HL-60 (cell line): ENCODE data around the gene FAM219A.
"Not testable (repeated sequence)": the region's sequence is repeated elsewhere in the genome, so short reads cannot be mapped to it uniquely, and the experiment has no call there.

Experiments used
- DNase-seq, 2 experiments: peaks; one replicate each; pipeline ENCODE4 v3.0.0-alpha.2; 2010 to 2020; ENCODE audit warnings: low read depth in 1 of 2, low spot score in 1 of 2
- H3K27ac ChIP-seq: fragments of 250-450 bp; sonication (Bioruptor Pico); replicated peaks from 2 replicates; pipeline ENCODE4 v1.5.1; 2020; ENCODE audit warnings: mild to moderate bottlenecking, moderate library complexity
- H3K27me3 ChIP-seq: fragments of 250-450 bp; sonication (Bioruptor Pico); 2 replicates; pipeline ENCODE4 v1.5.1; 2021; ENCODE audit warnings: mild to moderate bottlenecking, moderate library complexity; ENCODE audit not compliant: insufficient read depth, poor library complexity, severe bottlenecking
- H3K4me3 ChIP-seq: replicated peaks from 2 replicates; pipeline ENCODE4 v1.5.1; 2011; ENCODE audit warnings: mild to moderate bottlenecking, control low read depth, low read length; ENCODE audit not compliant: insufficient read depth
- CTCF ChIP-seq: IDR thresholded peaks from one replicate; pipeline ENCODE4 v1.5.1; 2011; ENCODE audit warnings: low read length, control low read depth, inconsistent platforms; ENCODE audit not compliant: insufficient read depth
- GABPA ChIP-seq: IDR thresholded peaks from 2 replicates; pipeline ENCODE4 v1.6.1; 2012; ENCODE audit warnings: low read depth
- POLR2AphosphoS5 ChIP-seq: IDR thresholded peaks from 2 replicates; pipeline ENCODE4 v1.6.1; 2012; ENCODE audit warnings: low read depth
- REST ChIP-seq: IDR thresholded peaks from 2 replicates; pipeline ENCODE4 v1.6.1; 2012; ENCODE audit warnings: low read depth; ENCODE audit not compliant: insufficient replicate concordance
- SPI1 ChIP-seq: IDR thresholded peaks from 2 replicates; pipeline ENCODE4 v1.6.1; 2012; ENCODE audit warnings: low read depth, mild to moderate bottlenecking, borderline replicate concordance

The FAM219A gene

GRCh38 chr9:34370335-34370969 is 87.9 kb downstream of the FAM219A start:
- no peak overlapping the region for H3K4me3 ChIP-seq
- no peaks in the 10 kb centered on the region for H3K27me3 ChIP-seq
- H3K27ac ChIP-seq: no peak overlapping the region
- no peak for TF ChIP-seq POLR2AphosphoS5
- no peak for TF ChIP-seq CTCF
- TF ChIP-seq REST: no peak
- TF ChIP-seq SPI1: no peak
- no peak for TF ChIP-seq GABPA
- no peak for DNase-seq

- TF ChIP-seq POLR2AphosphoS5 (no peak), GABPA (no peak)
- Histone ChIP-seq H3K27ac (no peak overlapping the region), H3K4me3 (no peak overlapping the region), H3K27me3 (no peaks in the 10 kb centered on the region)
- DNase-seq: no peak
Observed at GRCh38 chr9:34369636-34370035, 88.7 kb downstream of the FAM219A start.

- not testable (repeated sequence) for DNase-seq, H3K27me3 ChIP-seq, H3K4me3 ChIP-seq, H3K27ac ChIP-seq
Observed at GRCh38 chr9:34368796-34369195, 89.6 kb downstream of the FAM219A start.

GRCh38 chr9:34367751-34368410 is 90.5 kb downstream of the FAM219A start:
- not testable (repeated sequence) for H3K4me3 ChIP-seq, H3K27me3 ChIP-seq, H3K27ac ChIP-seq, DNase-seq

- no peak overlapping the region for H3K4me3 ChIP-seq
- no peak overlapping the region for H3K27ac ChIP-seq
- no peak for TF ChIP-seq CTCF
- no peak for TF ChIP-seq POLR2AphosphoS5
- no peak for TF ChIP-seq REST
- no peak for TF ChIP-seq SPI1
- TF ChIP-seq GABPA: no peak
- no peaks in the 10 kb centered on the region for H3K27me3 ChIP-seq
- DNase-seq: no peak
Observed at GRCh38 chr9:34366365-34366764, 92.0 kb downstream of the FAM219A start.
